ENCODE results near the gene ROS1.
"Not testable (repeated sequence)": the region's sequence is repeated elsewhere in the genome, so short reads cannot be mapped to it uniquely, and the experiment has no call there.

ROS1 gene

GRCh38 chr6:117449549-117450439 is 24.1 kb upstream of the ROS1 start:
- Mint-ChIP-seq H3K27me3 (peaks cover 13% of the 10 kb centered on the region), H3K27ac (no peak overlapping the region), H3K36me3 (no peaks in the 10 kb centered on the region), H3K4me1 (no peaks in the 10 kb centered on the region), H3K9me3 (no peaks in the 10 kb centered on the region), H3K4me3 (no peak overlapping the region)
- no peak for ATAC-seq (ENCODE audit: low read depth)
- peak; percentile 34 to 39 for DNase-seq (ENCODE audit: low spot score in 2 of 2)

DNA sequence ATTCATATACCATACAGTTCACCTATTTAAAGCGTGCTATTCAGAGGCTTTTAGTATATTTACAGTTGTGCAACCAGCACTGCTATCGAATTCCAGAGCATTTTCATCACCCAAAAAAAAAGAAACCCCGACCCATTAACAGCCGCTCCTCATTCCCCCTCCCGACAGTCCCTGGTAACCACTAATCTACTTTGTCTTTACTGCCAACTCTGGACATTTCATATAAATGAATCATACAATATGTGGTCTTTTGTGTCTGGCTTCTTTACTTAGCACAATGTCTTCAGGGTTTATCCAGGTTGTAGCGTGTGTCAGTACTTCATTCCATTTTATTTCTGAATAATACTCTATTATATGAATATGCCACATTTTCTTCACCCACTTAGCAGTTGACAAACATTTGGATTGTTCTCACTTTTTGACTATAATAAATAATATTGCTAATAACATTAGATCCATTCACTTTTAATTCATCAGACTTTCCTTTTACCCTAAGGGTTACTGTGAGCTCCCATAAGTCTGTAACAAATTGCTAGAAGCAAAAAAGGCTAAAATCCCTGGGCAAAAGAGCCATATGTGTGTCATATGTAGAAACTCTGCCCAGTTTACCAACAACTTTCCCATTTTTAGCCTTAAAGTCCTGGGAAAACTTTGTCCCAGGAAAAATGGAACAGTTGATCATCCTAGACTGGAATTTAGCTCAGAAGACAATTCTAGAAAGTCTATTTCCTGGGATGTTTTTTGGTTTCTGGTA is 23.2 kb upstream of the ROS1 start:
- Mint-ChIP-seq H3K9me3 (no peaks in the 10 kb centered on the region), H3K4me3 (no peak overlapping the region), H3K27me3 (peaks cover 13% of the 10 kb centered on the region), H3K4me1 (no peaks in the 10 kb centered on the region), H3K36me3 (no peaks in the 10 kb centered on the region), H3K27ac (no peak overlapping the region)
- no peak for ATAC-seq (ENCODE audit: low read depth)
- DNase-seq (ENCODE audit: low spot score in 2 of 2): no peak

- H3K9me3 Mint-ChIP-seq: no peaks in the 10 kb centered on the region
- no peak for ATAC-seq (ENCODE audit: low read depth)
- H3K27ac Mint-ChIP-seq: no peak overlapping the region
- no peak for DNase-seq (ENCODE audit: low spot score in 2 of 2)
- peaks cover 13% of the 10 kb centered on the region for H3K27me3 Mint-ChIP-seq
- no peak overlapping the region for H3K4me3 Mint-ChIP-seq
- no peaks in the 10 kb centered on the region for H3K4me1 Mint-ChIP-seq
- no peaks in the 10 kb centered on the region for H3K36me3 Mint-ChIP-seq
These were observed 22.3 kb upstream of the ROS1 start for GRCh38 chr6:117448011-117448410.

DNA sequence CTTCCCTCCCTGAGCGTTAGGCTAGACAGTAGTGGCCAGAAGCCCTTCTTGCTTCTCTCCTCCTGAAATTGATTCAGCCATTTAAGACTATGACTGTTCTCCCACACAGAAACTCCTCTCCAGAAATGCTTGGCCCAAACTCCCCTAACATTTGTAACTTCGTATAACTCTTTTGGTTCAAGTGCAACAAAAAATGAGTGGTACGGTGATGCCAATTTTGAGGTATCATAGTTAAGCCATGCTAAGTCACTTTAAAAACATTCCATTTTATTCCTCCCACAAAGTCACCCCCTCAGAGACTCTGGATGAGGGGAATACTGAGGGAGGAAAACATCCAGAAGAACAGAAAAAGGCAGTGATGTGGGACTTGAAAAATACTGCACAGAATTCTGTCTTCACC is 21.1 kb upstream of the ROS1 start:
- Mint-ChIP-seq H3K4me1 (no peaks in the 10 kb centered on the region), H3K36me3 (no peaks in the 10 kb centered on the region), H3K9me3 (no peaks in the 10 kb centered on the region), H3K27me3 (peaks cover 17% of the 10 kb centered on the region), H3K4me3 (no peak overlapping the region), H3K27ac (no peak overlapping the region)
- ATAC-seq (ENCODE audit: low read depth) (no peak), DNase-seq (ENCODE audit: low spot score in 2 of 2) (no peak)

GRCh38 chr6:117444600-117444999 is 18.9 kb upstream of the ROS1 start:
- no peak for ATAC-seq (ENCODE audit: low read depth)
- no peak overlapping the region for H3K4me3 Mint-ChIP-seq
- H3K9me3 Mint-ChIP-seq: no peaks in the 10 kb centered on the region
- H3K36me3 Mint-ChIP-seq: no peaks in the 10 kb centered on the region
- H3K27me3 Mint-ChIP-seq: peaks cover 17% of the 10 kb centered on the region
- H3K27ac Mint-ChIP-seq: no peak overlapping the region
- no peaks in the 10 kb centered on the region for H3K4me1 Mint-ChIP-seq
- no peak for DNase-seq (ENCODE audit: low spot score in 2 of 2)

GRCh38 chr6:117442313-117442712 is 16.6 kb upstream of the ROS1 start:
- H3K4me1 Mint-ChIP-seq; DNase-seq (ENCODE audit: low spot score in 2 of 2); H3K27ac Mint-ChIP-seq; ATAC-seq (ENCODE audit: low read depth); H3K4me3 Mint-ChIP-seq; H3K36me3 Mint-ChIP-seq; H3K9me3 Mint-ChIP-seq: not testable (repeated sequence)
- H3K27me3 Mint-ChIP-seq: peaks cover 20% of the 10 kb centered on the region

GRCh38 chr6:117441824-117442264 is 16.1 kb upstream of the ROS1 start:
- Mint-ChIP-seq H3K4me1 (no peaks in the 10 kb centered on the region), H3K36me3 (no peaks in the 10 kb centered on the region), H3K9me3 (no peaks in the 10 kb centered on the region), H3K27ac (no peak overlapping the region), H3K27me3 (peaks cover 19% of the 10 kb centered on the region), H3K4me3 (no peak overlapping the region)
- ATAC-seq (ENCODE audit: low read depth) (no peak), DNase-seq (ENCODE audit: low spot score in 2 of 2) (no peak)

GRCh38 chr6:117440706-117441525 is 15.2 kb upstream of the ROS1 start:
- H3K4me1 Mint-ChIP-seq: no peaks in the 10 kb centered on the region
- H3K27me3 Mint-ChIP-seq: peaks cover 18% of the 10 kb centered on the region
- H3K9me3 Mint-ChIP-seq: no peaks in the 10 kb centered on the region
- H3K4me3 Mint-ChIP-seq: no peak overlapping the region
- ATAC-seq (ENCODE audit: low read depth) (no peak), DNase-seq (ENCODE audit: low spot score in 2 of 2) (no peak)
- H3K27ac Mint-ChIP-seq: no peak overlapping the region
- H3K36me3 Mint-ChIP-seq: no peaks in the 10 kb centered on the region

DNA sequence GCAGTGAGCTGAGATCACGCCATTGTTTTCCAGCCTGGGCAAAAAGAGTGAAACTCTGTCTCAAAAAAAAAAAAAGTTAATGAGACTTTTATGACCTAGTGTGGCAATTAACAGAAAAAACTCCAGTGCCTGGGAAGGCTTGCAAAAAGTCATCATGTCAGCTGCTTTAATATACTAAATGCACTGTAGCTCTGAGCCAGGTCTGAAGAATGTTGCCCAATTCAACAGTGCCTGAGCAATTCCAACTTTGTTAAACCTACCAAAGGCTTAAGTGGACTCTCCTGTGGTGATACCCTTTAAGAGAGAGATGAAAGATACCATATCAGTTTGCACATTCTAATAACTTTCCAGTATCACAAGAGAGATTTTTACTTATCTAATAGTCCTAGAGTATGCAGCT is 6.5 kb upstream of the ROS1 start:
- H3K4me3 Mint-ChIP-seq: no peak overlapping the region
- no peak overlapping the region for H3K27ac Mint-ChIP-seq
- peaks cover 8% of the 10 kb centered on the region for H3K27me3 Mint-ChIP-seq
- no peaks in the 10 kb centered on the region for H3K36me3 Mint-ChIP-seq
- ATAC-seq (ENCODE audit: low read depth): no peak
- H3K9me3 Mint-ChIP-seq: peaks cover 2% of the 10 kb centered on the region
- no peaks in the 10 kb centered on the region for H3K4me1 Mint-ChIP-seq
- no peak for DNase-seq (ENCODE audit: low spot score in 2 of 2)

DNA sequence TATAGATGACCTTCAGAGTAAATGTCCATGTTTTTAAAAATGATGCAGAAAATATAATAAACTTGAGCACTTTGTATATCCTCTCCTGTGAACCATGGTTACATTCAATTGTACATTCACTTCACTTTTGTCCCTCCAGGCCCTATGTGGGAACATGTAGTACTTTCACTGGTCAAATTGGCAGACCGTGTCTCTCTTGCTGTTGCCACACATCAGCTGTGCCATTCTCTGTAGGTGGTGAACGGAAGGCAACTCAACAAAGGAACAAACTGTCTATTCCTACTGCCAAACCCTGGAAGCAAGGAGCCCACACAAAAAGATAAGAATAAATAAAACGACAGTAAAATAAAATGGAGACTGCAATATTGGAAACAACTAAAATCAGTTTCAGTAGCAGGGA is 2.0 kb downstream of the ROS1 start:
- Mint-ChIP-seq H3K4me3 (no peak overlapping the region), H3K27me3 (no peaks in the 10 kb centered on the region), H3K9me3 (peaks cover 2% of the 10 kb centered on the region), H3K4me1 (no peaks in the 10 kb centered on the region), H3K27ac (no peak overlapping the region), H3K36me3 (no peaks in the 10 kb centered on the region)
- ATAC-seq (ENCODE audit: low read depth): no peak
- no peak for DNase-seq (ENCODE audit: low spot score in 2 of 2)

DNA sequence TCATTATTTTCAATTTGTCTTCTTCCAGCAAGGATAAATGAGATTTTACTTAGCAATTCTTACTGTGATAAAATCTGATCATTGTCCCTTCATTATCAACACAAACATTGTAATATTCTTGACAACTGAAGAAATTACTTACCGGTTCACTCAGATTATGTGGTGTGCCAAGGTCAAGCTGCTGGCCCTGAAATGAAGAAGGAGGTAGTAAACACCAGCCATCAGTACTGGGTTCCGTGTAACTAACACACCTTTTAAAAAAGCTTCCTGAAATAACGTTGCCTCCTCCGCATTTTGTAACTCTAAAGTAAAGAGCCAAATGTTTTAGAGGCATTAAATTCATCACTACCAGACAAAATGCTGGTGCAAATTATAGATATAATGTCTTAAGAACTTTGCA is 7.4 kb downstream of the ROS1 start:
- DNase-seq (ENCODE audit: low spot score in 2 of 2): no peak
- Mint-ChIP-seq H3K27ac (no peak overlapping the region), H3K9me3 (no peaks in the 10 kb centered on the region), H3K4me1 (no peaks in the 10 kb centered on the region), H3K4me3 (no peak overlapping the region), H3K27me3 (peaks cover under 1% of the 10 kb centered on the region), H3K36me3 (no peaks in the 10 kb centered on the region)
- no peak for ATAC-seq (ENCODE audit: low read depth)

DNA sequence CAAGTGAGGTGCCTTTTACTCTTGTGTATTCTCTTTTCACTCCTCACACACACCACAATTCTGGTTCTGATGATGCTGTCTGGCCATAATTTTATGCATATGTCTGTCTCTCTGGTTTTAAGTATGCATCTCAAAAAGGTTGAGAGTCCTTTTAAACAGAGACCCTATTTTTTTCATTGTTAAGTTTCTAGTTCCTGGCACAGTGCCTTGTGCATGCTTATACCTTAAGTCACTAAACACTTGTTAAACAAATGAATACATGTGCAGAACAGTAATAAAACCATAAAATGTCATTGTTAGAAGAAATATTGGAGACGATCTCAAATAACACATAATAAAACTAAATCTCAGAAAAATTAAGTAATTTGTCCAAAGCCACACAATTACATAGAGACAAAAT is 7.9 kb downstream of the ROS1 start:
- Mint-ChIP-seq H3K36me3 (no peaks in the 10 kb centered on the region), H3K9me3 (no peaks in the 10 kb centered on the region), H3K4me3 (no peak overlapping the region), H3K27ac (no peak overlapping the region), H3K4me1 (no peaks in the 10 kb centered on the region), H3K27me3 (peaks cover 2% of the 10 kb centered on the region)
- DNase-seq (ENCODE audit: low spot score in 2 of 2): no peak
- ATAC-seq (ENCODE audit: low read depth): no peak

- Mint-ChIP-seq H3K4me3 (no peak overlapping the region), H3K36me3 (no peaks in the 10 kb centered on the region), H3K27ac (no peak overlapping the region), H3K4me1 (no peaks in the 10 kb centered on the region), H3K27me3 (peaks cover 6% of the 10 kb centered on the region), H3K9me3 (no peaks in the 10 kb centered on the region)
- ATAC-seq (ENCODE audit: low read depth) (no peak), DNase-seq (ENCODE audit: low spot score in 2 of 2) (no peak)
These were observed 11.0 kb downstream of the ROS1 start for GRCh38 chr6:117414770-117415169.

DNA sequence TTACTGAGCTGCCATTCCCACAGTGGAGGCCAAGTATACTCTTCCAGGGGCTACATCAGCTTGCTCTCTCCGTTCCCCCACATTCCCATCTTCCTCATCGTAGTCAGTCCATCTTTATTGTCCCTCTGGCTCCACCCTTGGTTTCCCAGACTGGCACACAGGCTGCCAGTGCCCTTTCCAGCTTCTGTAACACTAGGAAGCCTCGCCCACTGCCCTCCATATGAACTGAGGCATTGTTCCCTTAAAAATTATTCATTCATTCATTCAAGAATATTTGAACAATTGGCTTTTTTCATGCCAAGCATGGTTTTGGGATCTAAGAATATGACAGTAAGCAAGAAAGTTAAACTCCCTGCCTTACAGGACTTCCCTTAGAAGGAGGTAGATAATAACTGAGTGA is 14.3 kb downstream of the ROS1 start:
- no peak for ATAC-seq (ENCODE audit: low read depth)
- Mint-ChIP-seq H3K36me3 (no peaks in the 10 kb centered on the region), H3K27me3 (peaks cover 8% of the 10 kb centered on the region), H3K4me1 (no peaks in the 10 kb centered on the region), H3K27ac (no peak overlapping the region), H3K9me3 (no peaks in the 10 kb centered on the region), H3K4me3 (no peak overlapping the region)
- DNase-seq (ENCODE audit: low spot score in 2 of 2): no peak

Measured in memory B cell (primary cell).